Ishikawa (cell line): Measurements from ENCODE around the gene PGA4.

Source experiments
- RAD21 ChIP-seq: IDR thresholded peaks from 2 replicates; pipeline ENCODE4 v1.6.1; 2012; ENCODE audit warnings: low read depth
- TCF12 ChIP-seq: IDR thresholded peaks from 2 replicates; pipeline ENCODE4 v1.6.1; 2012; ENCODE audit warnings: low read depth
- TEAD4 ChIP-seq: IDR thresholded peaks from 2 replicates; pipeline ENCODE4 v1.6.1; 2012
- USF1 ChIP-seq: IDR thresholded peaks from 2 replicates; pipeline ENCODE4 v1.6.1; 2012

GRCh38 chr11:61258546-61258945 lies 36.4 kb downstream of the PGA4 start:
- TF ChIP-seq USF1 (no peak), TCF12 (no peak), TEAD4 (no peak), RAD21 (no peak)
